HCT116 (cell line): ENCODE data around the gene STON2.

Experiments
- CTCF ChIP-seq, 3 experiments: fragments of 200-600 bp in 1 of 3; sonication (generic) in 1 of 3; IDR thresholded peaks in 2 of 3; conservative IDR thresholded peaks in 1 of 3; 2 replicates each; pipeline ENCODE4 v1.5.1; 2012 to 2017; ENCODE audit warnings: low read depth in 2 of 3, low read length in 2 of 3, antibody characterized with exemption in 1 of 3, borderline replicate concordance in 1 of 3, control low read depth in 1 of 3, mild to moderate bottlenecking in 1 of 3, mixed read lengths in 1 of 3, mixed run types in 1 of 3, moderate library complexity in 1 of 3; ENCODE audit not compliant: insufficient read depth in 1 of 3
- EZH2 ChIP-seq: fragments of 200-600 bp; sonication (generic); IDR thresholded peaks from 2 replicates; pipeline ENCODE4 v1.6.1; 2017; ENCODE audit warnings: antibody characterized with exemption, mixed run types
- EZH2phosphoT487 ChIP-seq: fragments of 200-600 bp; IDR thresholded peaks from 2 replicates; pipeline ENCODE4 v1.6.1; 2018; ENCODE audit warnings: antibody characterized with exemption, borderline replicate concordance
- REST ChIP-seq: IDR thresholded peaks from 2 replicates; pipeline ENCODE4 v1.6.1; 2012; ENCODE audit warnings: low read depth
- TCF7L2 ChIP-seq: IDR thresholded peaks from 2 replicates; pipeline ENCODE4 v1.7.0; 2011; ENCODE audit warnings: borderline replicate concordance, inconsistent platforms; ENCODE audit not compliant: insufficient read depth, insufficient read length; ENCODE audit errors: extremely low read depth

- peak in 2 of 3 experiments; percentile 10 to 30; a peak in 1 of 6 replicates for TF ChIP-seq CTCF (IDR thresholded peaks at IDR 0.05 in 2 of 3, conservative IDR thresholded peaks at IDR 0.05 in 1 of 3; ENCODE audit: borderline replicate concordance in 1 of 3, insufficient read depth in 1 of 3, low read depth in 2 of 3, low read length in 2 of 3)
- TF ChIP-seq TCF7L2 = no peak
- TF ChIP-seq EZH2 = no peak
- no peak for TF ChIP-seq EZH2phosphoT487
- TF ChIP-seq REST = no peak
Measured at GRCh38 chr14:81252278-81252677, 147.8 kb downstream of the STON2 start.
